Measurements from ENCODE around the gene DIPK2B. TPM values are rescaled to one million over a fixed set of nuclear protein-coding genes. Genes with fewer than 3 reads are reported as not detected.

The DIPK2B gene
- total and polyA plus RNA-seq, 5 donors from 2014 or later: not detected

- Histone ChIP-seq H3K36me3 (ENCODE audit: control insufficient read depth, insufficient read depth, low read length) (no peaks in the 10 kb centered on the region), H3K27ac (ENCODE audit: insufficient read depth, low read length, poor library complexity, severe bottlenecking) (no peak overlapping the region), H3K27me3 (ENCODE audit: control insufficient read depth, insufficient read depth, low read length) (no peaks in the 10 kb centered on the region), H3K4me3 (ENCODE audit: low read depth, low read length) (no peak overlapping the region), H3K9me3 (ENCODE audit: control insufficient read depth in 2 of 2, low read length in 2 of 2) (no peaks in the 10 kb centered on the region), H3K4me1 (ENCODE audit: control insufficient read depth, insufficient read depth, low read length, poor library complexity, severe bottlenecking) (no peaks in the 10 kb centered on the region)
- ATAC-seq (ENCODE audit: low read depth in 2 of 2) (no peak), DNase-seq (no peak)
- H3K4me1 Mint-ChIP-seq: no peaks in the 10 kb centered on the region
- H3K9me3 Mint-ChIP-seq: no peaks in the 10 kb centered on the region
- H3K36me3 Mint-ChIP-seq: no peaks in the 10 kb centered on the region
- H3K27ac Mint-ChIP-seq: no peak overlapping the region
- no peaks in the 10 kb centered on the region for H3K27me3 Mint-ChIP-seq
- no peak overlapping the region for H3K4me3 Mint-ChIP-seq
Observed at GRCh38 chrX:45154462-45154861, 46.2 kb downstream of the DIPK2B start.

DNA sequence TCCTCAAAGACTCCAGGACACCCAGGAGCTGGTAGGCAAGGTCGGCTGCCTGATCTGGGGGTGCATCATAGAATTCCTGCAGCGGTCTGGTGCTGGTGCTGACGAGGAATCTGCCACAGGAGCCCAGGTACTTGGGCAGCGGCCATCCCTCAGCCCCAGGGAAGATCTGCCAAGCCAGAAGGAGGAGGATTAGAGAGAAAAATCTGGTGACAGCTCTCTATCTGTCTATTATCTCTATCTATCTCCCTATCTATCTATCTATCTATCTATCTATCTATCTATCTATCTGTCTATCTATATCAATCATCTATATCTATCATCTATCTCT, 46.7 kb downstream of the DIPK2B start:
- Mint-ChIP-seq H3K27ac (no peak overlapping the region), H3K4me1 (no peaks in the 10 kb centered on the region), H3K4me3 (no peak overlapping the region)

More for the DNA sequence above, 46.7 kb downstream of the DIPK2B start:
- Histone ChIP-seq H3K27me3 (ENCODE audit: control insufficient read depth, insufficient read depth, low read length) (no peaks in the 10 kb centered on the region), H3K36me3 (ENCODE audit: control insufficient read depth, insufficient read depth, low read length) (no peaks in the 10 kb centered on the region), H3K9me3 (ENCODE audit: control insufficient read depth in 2 of 2, low read length in 2 of 2) (no peaks in the 10 kb centered on the region), H3K27ac (ENCODE audit: insufficient read depth, low read length, poor library complexity, severe bottlenecking) (no peak overlapping the region), H3K4me1 (ENCODE audit: control insufficient read depth, insufficient read depth, low read length, poor library complexity, severe bottlenecking) (no peaks in the 10 kb centered on the region), H3K4me3 (ENCODE audit: low read depth, low read length) (no peak overlapping the region)
- DNase-seq: no peak
- no peak for ATAC-seq (ENCODE audit: low read depth in 2 of 2)
- no peaks in the 10 kb centered on the region for H3K36me3 Mint-ChIP-seq
- no peaks in the 10 kb centered on the region for H3K9me3 Mint-ChIP-seq
- no peaks in the 10 kb centered on the region for H3K27me3 Mint-ChIP-seq

Measured in CD4-positive, CD25-positive, alpha-beta regulatory T cell (primary cell).